GM19351 (cell line): ENCODE results near the gene NHLRC1.
"Not testable (repeated sequence)": the region's sequence is repeated elsewhere in the genome, so short reads cannot be mapped to it uniquely, and the experiment has no call there.

Source experiments
- ATAC-seq: cut with Tn5 transposase; IDR thresholded peaks from one replicate; pipeline ENCODE4 v1.9.1; 2021; ENCODE audit warnings: mild to moderate bottlenecking, moderate library complexity; ENCODE audit not compliant: unreplicated experiment

The NHLRC1 gene

GRCh38 chr6:18122128-18123093 is at the start of gene NHLRC1:
Gene NHLRC1, minus strand, starts transcription at chr6:18122677. Its CDS starts 71 bp downstream, at chr6:18122606.
- peak; percentile 100 for ATAC-seq

GRCh38 chr6:18171871-18172270 is 49.4 kb upstream of the NHLRC1 start:
- ATAC-seq: no peak

GRCh38 chr6:18168264-18168663 is 45.8 kb upstream of the NHLRC1 start:
- no peak for ATAC-seq

- no peak for ATAC-seq
These were observed 44.0 kb upstream of the NHLRC1 start for GRCh38 chr6:18166312-18167036.

GRCh38 chr6:18165751-18166150 is 43.3 kb upstream of the NHLRC1 start:
- no peak for ATAC-seq

GRCh38 chr6:18162401-18162800 is 39.9 kb upstream of the NHLRC1 start:
- no peak for ATAC-seq

GRCh38 chr6:18161431-18161830 is 39.0 kb upstream of the NHLRC1 start:
- ATAC-seq: no peak

GRCh38 chr6:18160911-18161310 is 38.4 kb upstream of the NHLRC1 start:
- ATAC-seq: no peak

- peak; percentile 36 for ATAC-seq
These were observed 33.5 kb upstream of the NHLRC1 start for GRCh38 chr6:18155864-18156421.

GRCh38 chr6:18155150-18155863 is 32.8 kb upstream of the NHLRC1 start, which contains the start of gene KDM1B:
Gene KDM1B, plus strand, starts transcription at chr6:18155422. Its CDS starts 4,474 bp downstream, at chr6:18159896.
- peak; percentile 84 for ATAC-seq

- peak; percentile 52 for ATAC-seq
These were observed 32.2 kb upstream of the NHLRC1 start, which contains the start of gene TPMT for GRCh38 chr6:18154507-18155149. Gene TPMT, minus strand, starts transcription at chr6:18155077. Its CDS starts 5,950 bp downstream, at chr6:18149127.

- ATAC-seq: no peak
These were observed 30.8 kb upstream of the NHLRC1 start for GRCh38 chr6:18153311-18153703.

GRCh38 chr6:18151801-18152200 is 29.3 kb upstream of the NHLRC1 start:
- no peak for ATAC-seq

- ATAC-seq: not testable (repeated sequence)
These were observed 28.9 kb upstream of the NHLRC1 start for GRCh38 chr6:18151391-18151790.

GRCh38 chr6:18148304-18149025 is 26.0 kb upstream of the NHLRC1 start:
- ATAC-seq: no peak

GRCh38 chr6:18147616-18148015 is 25.1 kb upstream of the NHLRC1 start:
- ATAC-seq: no peak

GRCh38 chr6:18147160-18147559 is 24.7 kb upstream of the NHLRC1 start:
- no peak for ATAC-seq

GRCh38 chr6:18142591-18142861 is 20.0 kb upstream of the NHLRC1 start:
- no peak for ATAC-seq

- ATAC-seq: no peak
These were observed 19.5 kb upstream of the NHLRC1 start for GRCh38 chr6:18141805-18142590.
